Caki2 (cell line): Measurements from ENCODE around the gene ACADM. TPM values are rescaled to one million over a fixed set of nuclear protein-coding genes. Genes with fewer than 3 reads are reported as not detected.
"Not testable (repeated sequence)": the region's sequence is repeated elsewhere in the genome, so short reads cannot be mapped to it uniquely, and the experiment has no call there.

Experiments
- DNase-seq: peaks from one replicate; pipeline ENCODE4 v3.0.0-alpha.2; 2015; ENCODE audit warnings: low read depth
- in situ Hi-C: cut with HindIII; loops from 2 replicates; pipeline ENCODE4 v1.10.0; 2016; ENCODE audit warnings: low sequenced_read_pairs, low pct_unique_long_range_greater_than_20kb, mixed read lengths
- total RNA-seq: library from RNA; depleted of rRNA; stranded (reverse); fragments of >200 nt; shearing (Covaris generic); gene quantifications from 2 replicates; pipeline ENCODE4 v1.2.3, GENCODE V29; 2014; ENCODE audit warnings: low replicate concordance

The ACADM gene
- total RNA-seq, 1 experiment from 2014 or later = 16.1 TPM

- DNase-seq = peak; percentile 85
- in situ Hi-C loops = no loop called here
Measured at GRCh38 chr1:75785983-75786853, 61.7 kb downstream of the ACADM start, which contains the start of gene RABGGTB. RABGGTB (plus strand) TSS chr1:75786256; CDS start chr1:75786272, 16 bp downstream.

DNA sequence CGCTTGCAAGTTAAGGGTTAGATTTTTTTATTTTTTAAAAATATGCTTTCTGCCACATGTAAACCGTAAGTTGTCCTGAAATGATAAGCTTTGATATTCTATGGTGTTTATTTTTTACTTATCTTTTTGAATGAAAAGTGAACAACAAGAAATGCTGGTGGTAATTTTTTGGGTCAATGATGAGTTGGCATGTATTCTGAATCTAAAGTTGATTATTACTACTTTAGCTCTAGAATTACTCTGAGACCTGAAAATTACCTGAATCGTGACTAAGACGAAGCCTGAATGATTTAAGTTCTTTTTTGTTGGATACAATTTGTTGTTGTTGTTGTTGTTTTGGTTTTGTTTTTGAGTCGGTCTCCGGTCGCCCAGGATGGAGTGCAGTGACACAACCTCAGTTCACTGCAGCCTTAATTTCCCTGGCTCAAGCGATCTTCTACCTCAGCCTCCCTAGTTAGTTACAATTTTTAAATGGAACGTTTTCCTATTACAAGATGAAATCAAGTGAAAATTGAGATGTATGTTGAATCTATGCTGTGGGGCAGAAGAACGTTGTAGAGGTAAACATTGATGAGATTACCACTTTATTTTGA lies 62.5 kb downstream of the ACADM start:
- in situ Hi-C loops = no loop called here
- no peak for DNase-seq

- DNase-seq = no peak
- in situ Hi-C loops = no loop called here
Measured at GRCh38 chr1:75787524-75787923, 63.0 kb downstream of the ACADM start.

DNA sequence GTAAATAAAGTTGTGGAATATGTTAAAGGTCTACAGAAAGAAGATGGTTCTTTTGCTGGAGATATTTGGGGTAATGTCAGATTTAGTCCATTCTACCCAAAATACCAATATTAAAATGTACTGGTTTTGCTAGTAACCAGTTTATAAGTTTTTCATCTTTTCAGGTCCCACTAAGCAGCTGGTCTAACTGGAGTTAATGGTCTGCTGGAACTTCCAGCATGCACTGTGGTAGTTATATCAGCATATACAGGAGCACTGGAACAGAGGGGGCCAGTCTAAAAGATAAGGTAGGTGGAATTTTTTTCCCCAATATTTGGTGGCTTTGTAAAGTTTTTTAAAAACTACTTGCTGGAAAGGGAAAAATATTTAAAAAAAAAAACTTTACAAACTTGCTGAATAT lies 65.5 kb downstream of the ACADM start:
- DNase-seq = no peak
- in situ Hi-C loops = no loop called here

- in situ Hi-C loops = no loop called here
- no peak for DNase-seq
Measured at GRCh38 chr1:75791022-75791421, 66.5 kb downstream of the ACADM start.

DNA sequence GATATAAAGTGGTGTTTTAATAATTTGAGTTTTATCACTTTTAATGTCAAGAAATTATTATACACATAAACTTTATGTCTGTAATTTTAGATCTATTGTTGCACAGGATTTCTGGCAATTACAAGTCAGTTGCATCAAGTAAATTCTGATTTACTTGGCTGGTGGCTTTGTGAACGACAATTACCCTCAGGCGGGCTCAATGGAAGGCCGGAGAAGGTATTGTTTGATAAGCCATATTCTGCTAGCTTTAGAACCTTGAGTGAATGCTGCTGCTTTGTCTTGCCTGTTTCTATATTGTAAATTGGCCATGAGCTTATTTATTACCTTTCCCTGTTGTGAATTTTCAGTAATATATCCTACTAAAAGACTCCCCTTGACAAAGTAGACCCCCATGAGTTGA lies 67.6 kb downstream of the ACADM start:
- in situ Hi-C loops = no loop called here
- no peak for DNase-seq

DNA sequence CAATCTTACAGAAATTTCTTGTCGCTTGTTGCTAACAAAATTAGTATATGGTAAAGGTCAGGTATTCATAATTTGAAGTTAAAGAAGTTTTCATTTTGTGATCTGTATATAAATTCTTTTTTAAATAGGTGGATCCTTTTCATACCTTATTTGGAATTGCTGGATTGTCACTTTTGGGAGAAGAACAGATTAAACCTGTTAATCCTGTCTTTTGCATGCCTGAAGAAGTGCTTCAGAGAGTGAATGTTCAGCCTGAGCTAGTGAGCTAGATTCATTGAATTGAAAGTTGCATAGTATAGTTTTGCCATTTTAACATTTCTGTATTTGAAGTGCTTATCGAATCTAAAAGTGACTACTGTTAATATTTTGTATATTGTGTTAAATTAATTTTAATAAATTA lies 69.9 kb downstream of the ACADM start:
- DNase-seq = no peak
- in situ Hi-C loops = no loop called here

- in situ Hi-C loops = no loop called here
- DNase-seq = no peak
Measured at GRCh38 chr1:75795703-75796193, 71.2 kb downstream of the ACADM start.

- DNase-seq = no peak
- in situ Hi-C loops = no loop called here
Measured at GRCh38 chr1:75796376-75797272, 72.1 kb downstream of the ACADM start, which contains the start of gene MSH4. MSH4 (plus strand) TSS chr1:75796882; CDS start chr1:75796986, 104 bp downstream.

DNA sequence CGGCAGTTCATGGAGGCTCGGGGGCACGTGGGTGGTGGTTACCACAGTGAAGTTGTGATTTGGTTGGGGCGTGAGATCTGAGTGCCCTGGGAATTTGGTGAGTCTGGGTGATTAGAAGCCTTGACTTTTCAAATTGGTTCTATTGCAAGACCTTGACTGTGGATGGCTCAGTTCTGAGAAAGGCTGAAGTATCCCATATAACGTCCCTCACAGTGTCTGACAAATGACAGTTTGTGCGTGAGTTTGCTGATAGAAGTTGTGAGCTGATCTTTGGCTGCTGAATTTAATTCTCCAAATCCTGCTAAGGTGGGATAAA lies 72.7 kb downstream of the ACADM start:
- DNase-seq = no peak
- in situ Hi-C loops = no loop called here

GRCh38 chr1:75797606-75798216 lies 73.2 kb downstream of the ACADM start:
- no peak for DNase-seq

DNA sequence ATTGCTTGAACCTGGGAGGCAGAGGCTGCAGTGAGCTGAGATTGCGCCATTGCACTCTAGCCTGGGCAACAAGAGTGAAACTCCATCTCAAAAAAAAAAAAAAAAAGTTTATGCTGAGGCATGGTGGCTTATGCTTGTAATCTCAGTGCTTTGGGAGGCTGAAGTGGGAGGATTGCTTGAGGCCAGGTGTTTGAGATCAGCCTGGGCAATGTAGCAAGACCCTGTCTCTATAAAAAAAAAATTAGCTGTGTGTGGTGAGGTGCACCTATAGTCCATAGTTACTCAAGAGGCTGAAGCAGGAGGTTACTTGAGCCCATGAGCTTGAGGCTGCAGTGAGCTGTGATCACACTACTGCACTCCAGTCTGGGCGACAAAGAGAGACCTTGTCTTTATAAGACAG lies 77.0 kb downstream of the ACADM start:
- DNase-seq, in situ Hi-C loops: not testable (repeated sequence)

More at GRCh38 chr1:75797606-75798216, 73.2 kb downstream of the ACADM start:
- in situ Hi-C loops = no loop called here

DNA sequence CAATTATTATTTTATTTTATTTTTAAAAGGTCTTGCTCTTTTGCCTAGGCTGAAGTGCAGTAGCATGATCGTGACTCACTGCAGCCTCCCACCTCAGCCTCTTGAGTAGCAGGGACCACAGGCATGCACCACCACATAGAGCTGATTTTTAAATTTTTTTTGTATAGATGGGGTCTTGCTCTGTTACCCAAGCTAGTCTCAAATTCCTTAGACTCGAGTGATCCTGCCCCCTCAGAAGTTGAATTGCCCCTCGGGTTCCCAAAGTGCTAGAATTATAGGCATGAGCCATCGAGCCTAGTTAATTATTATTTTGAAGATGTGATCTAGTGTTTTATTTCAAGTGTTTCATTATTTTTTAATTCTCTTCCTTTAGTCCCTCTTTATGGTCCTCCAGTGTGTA lies 84.4 kb downstream of the ACADM start:
- no peak for DNase-seq
- in situ Hi-C loops = no loop called here

GRCh38 chr1:75810113-75810512 lies 85.6 kb downstream of the ACADM start:
- in situ Hi-C loops, DNase-seq: not testable (repeated sequence)

DNA sequence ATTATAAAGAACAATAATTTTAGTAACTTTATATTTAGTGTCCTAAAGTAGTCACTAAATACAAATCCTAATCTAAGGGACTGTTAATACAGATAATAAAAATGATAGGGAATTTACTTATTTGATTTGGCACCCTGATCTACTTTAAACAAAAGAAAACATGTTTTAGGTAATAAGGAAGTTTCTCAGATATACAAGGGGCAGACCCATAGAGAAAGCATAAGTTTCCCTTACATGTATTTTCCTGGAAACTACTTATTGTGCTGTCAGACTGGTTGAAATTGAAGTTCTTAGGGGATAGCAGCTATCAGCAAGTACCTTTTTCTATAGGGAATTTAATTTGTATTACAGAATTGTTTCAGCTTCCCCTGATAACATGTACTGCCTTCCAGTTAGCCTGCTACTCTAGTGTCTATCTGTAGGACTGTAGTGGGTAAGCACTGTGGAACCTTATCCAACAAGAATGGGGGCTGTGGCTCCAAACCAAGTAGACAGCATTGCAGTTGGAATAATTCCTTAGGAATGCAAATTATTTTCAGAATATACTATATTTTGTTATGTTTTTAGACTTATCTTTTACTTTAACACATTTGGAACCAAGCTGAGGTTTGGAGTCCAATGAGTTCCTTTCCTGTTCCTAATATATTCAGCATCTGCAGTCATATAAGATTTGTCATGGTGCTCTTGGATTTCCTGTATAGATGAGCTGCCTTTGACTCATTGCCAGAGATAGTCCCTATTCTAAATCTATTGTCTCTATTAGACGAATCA lies 86.9 kb downstream of the ACADM start:
- in situ Hi-C loops = no loop called here
- no peak for DNase-seq

- no peak for DNase-seq
- in situ Hi-C loops = no loop called here
Measured at GRCh38 chr1:75812065-75812464, 87.6 kb downstream of the ACADM start.
